ENCODE measurements around the gene ULK2.
"Not testable (repeated sequence)": the region's sequence is repeated elsewhere in the genome, so short reads cannot be mapped to it uniquely, and the experiment has no call there.

The ULK2 gene

GRCh38 chr17:19766016-19766415 lies 101.7 kb downstream of the ULK2 start:
- no peak for DNase-seq

GRCh38 chr17:19763991-19764390 lies 103.7 kb downstream of the ULK2 start:
- not testable (repeated sequence) for DNase-seq

- DNase-seq = no peak
Measured at GRCh38 chr17:19763416-19763815, 104.3 kb downstream of the ULK2 start.

DNA sequence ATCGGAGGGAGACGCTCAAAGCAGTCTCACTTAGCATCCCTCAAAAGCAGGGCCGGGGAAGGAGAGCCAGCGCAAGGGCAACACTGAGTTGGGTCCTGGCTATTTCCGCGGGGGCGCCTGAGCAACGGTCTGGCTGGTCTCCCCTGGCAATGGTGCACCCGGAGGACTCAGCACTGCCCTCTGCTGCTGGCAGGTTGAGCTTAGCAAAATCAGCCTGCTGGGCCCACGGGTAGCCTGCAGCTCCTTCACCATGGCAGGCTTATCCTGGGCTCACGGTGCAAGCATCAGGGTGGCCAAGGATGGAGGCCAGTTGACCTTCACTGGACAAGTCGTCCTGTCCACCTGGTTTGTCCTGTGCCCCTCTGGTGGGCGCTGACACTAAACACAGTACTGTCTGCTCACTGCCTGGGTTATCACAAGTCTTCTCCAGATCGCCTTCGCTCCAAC lies 105.2 kb downstream of the ULK2 start:
- DNase-seq = peak; percentile 90

DNA sequence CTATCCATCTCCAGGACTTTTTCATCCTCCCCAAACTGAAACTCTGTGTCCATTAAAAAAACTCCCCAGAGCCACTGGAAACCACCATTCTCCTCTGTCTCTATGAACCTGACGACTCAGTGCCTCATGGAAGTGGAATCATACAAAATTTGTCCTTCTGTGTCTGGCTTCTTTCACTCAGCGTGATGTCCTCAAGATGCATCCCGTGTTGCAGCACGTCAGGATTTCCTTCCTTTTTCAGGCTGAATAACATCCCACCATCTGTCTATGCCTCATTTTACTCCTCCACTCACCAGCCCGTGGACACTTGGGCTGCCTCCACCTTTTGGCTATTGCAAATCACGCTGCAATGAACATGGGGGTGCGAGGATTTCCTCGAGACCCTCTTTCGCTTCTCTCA lies 107.0 kb downstream of the ULK2 start:
- no peak for DNase-seq

- DNase-seq = no peak
Measured at GRCh38 chr17:19759568-19760549, 107.9 kb downstream of the ULK2 start.

DNA sequence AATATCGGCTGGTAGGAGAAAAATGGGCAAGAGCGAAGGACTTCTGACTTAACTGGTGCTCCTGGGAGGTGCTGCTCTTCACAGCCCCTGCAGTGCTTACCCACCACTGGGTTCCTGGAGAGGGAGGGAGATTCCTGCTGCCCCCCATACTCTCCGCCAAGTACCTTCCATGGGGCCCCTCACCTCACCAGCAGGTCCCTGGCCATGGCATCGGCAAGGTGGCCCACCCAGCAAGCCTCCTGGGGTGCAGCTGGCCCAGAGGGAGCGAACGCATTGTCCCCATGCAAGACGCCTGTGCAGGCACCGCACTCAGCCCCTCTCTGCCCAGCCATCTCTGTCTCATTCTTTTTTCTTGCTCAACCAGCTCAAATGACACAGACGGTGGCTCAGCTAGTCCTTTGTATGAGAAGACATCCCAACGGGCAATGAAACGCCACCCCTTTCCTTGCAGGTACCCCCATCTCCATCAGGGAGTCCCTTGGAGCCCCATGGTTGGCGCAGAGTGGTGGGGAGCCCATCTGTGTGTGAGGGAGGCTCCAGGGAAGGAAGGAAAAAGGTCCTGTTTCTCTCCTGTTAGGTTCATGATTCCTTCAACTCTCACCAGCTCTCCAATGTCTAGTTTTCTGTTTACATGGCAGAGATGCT lies 110.1 kb downstream of the ULK2 start:
- no peak for DNase-seq

- no peak for DNase-seq
Measured at GRCh38 chr17:19756546-19756945, 111.2 kb downstream of the ULK2 start.

- no peak for DNase-seq
Measured at GRCh38 chr17:19755821-19756510, 111.8 kb downstream of the ULK2 start.

DNA sequence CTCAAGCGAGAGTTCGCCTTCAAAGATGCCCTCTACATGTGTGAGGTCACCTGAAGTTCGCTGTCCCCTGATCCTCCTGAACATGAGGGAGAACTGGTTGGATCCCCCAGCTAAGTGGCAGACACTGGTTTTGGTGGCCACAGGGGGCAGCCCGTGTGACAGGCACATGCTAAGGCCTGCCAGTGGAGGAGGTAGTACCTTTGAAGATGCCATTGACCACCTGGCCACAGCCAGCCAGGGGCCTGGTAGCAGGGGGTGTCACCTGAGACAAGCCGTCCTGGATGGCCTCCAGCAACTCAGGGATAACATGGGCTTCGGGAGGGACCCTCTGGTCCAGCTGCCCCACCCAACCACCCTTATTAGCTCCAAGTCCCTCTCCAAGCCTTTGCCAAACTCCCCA lies 112.3 kb downstream of the ULK2 start:
- DNase-seq = no peak

DNA sequence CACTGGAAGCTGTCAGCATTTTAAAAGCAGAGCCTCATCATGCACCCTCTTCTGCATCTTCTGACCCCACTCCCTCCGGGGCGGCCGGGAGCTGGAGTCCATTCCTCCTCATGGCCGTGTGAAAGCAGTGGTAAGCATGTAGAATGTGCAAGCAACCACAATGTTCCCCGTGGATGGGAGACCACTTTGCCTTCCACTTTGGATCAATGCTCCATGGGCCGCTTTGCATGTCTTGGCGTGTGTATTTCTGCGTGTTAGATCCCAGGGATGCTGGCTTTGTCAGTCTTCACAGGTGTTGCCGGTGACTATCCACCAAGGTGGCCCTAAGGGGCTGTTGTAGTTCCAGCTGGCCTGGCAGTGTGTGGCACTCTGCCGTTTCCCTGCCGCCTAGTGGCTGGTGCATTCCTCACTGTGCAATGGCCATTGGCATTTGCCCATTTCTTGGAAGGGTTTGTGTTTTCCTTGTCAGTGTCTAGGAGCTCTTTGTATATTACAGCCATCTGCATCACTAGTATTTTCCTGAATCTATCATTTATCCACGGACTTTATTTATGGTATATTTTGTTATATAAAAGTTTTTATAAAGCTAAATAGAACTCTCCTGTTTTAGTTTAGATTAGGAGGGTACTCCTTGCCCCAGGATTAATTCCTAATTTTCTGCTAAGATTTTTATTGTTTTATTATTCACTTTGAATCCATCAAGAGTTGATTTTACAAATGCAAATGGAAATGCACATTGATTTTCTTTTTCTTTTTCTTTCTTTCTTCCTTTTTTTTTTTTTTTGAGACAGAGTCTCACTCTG lies 113.9 kb downstream of the ULK2 start:
- DNase-seq = no peak

DNA sequence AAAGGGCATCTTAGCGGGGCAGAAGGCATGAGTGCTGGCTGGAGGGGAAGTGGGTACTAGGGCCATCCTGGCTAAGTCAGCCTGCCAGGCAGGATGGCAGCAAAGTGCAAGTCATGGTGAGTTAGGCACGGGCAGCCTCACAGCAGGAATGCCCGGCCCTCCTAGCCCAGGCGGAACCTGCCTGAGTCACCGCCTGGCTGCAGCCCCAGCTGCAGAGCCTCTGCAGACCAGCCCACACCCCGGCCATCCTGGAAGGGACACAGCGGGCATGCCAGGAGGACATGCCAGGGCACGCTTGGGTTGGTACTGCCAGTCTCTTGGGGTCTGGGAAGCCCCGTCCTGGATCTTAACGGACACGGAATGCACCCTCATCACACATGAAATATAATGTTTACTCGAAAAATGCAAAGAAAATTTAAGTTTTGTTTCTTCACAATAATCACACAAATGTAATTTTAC lies 114.7 kb downstream of the ULK2 start:
- DNase-seq = no peak

DNA sequence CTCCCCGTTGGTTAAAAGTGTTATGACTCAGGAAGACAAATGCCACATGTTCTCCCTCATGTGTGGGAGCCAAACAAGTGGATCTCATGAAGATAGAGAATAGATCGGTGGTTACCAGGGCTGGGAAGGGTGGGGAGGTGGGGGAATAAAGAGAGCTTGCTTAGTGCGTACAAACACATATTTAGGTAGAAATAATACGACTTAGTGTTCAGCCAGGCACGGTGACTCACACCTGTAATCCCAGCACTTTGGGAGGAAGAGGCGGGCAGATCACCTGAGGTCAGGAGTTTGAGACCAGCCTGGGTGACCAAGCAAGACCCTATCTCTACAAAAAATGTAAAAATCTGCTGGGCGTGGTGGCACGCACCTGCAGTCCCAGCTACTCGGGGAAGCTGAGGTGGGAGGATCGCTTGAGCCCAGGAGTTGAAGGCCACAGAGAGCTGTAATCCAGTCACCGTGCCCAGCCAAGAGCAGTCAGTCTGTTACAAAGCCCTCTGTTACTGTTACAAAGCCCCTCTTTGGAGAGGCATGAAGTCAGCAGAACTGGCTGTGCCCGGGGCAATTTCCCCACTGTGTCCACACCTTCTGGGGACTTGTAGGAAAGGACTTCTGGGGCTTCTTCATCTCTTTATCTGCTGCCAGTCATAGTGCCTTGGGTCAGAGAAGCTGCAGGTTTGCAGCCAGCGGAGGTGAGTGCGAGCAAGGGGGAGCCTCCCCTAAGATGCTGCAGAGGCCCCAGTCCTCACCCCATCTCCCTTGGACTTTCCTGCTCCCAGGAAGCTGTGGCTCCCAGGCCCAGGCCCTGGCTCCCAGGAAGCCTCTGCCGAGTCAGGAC lies 115.3 kb downstream of the ULK2 start:
- no peak for DNase-seq

DNA sequence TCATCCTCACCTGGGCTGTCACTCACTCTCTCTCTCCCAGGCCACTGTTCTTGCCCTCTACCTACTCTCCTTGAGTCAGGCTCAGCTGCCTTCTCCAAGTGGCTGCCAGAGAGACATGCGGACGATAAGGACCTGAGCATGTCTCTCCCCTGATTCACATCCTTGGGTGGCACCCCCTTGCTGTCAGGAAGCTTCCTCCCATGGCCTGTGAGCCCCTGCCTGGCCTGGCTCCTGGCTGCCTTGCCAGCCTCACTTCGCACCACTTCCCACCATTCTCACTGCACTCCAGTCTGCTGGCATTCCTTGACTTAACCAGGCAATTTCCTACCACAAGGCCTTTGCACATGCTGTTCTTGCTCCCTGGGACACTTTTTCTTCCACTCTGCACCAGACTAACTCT lies 116.9 kb downstream of the ULK2 start:
- no peak for DNase-seq

DNA sequence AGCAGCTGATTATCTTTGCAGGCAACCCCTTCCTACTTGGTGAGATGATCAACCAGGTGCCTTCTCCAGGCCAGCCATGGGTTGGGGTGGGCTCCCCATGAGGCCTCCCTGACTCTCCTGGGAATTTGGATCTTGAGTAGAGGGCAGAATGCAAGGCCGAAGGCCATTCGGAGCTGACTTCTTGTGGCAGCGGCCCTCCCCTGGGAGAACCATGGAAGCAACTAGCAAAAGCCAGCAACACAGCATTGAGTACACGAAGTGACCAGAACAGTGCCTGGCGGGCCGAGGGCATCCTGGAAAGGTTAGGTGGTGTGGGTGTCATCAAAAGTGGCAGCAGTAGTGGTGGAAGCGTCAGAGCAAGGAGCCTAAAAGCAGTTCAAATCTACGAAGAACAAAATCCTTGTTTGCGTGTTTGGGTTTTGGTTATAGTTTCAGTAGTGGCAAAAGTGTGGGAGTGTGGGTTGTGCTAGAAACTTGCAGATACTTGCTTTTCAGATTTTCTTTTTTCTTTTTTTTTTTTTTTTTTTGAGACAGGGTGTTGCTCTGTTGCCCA lies 117.6 kb downstream of the ULK2 start:
- DNase-seq = no peak

DNA sequence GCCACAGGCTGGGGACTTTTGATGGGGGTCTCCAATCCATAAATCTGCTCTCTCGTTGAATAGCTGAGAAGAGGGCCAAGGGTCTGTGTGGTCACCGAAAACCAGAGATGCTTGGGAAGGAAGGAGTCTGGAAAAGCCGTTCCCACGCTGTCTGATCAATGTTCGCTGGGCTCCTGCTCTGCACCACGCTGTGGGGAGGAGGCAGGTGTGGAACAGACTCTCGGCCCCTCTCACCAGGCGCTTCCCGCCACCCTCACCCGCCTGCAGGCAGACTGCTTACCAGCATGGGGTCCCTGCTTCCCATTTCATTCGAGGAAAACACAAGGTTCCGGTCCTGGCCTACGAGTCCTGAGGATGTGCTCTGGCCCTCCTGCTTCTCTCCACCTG lies 118.9 kb downstream of the ULK2 start:
- peak; percentile 74 for DNase-seq

DNA sequence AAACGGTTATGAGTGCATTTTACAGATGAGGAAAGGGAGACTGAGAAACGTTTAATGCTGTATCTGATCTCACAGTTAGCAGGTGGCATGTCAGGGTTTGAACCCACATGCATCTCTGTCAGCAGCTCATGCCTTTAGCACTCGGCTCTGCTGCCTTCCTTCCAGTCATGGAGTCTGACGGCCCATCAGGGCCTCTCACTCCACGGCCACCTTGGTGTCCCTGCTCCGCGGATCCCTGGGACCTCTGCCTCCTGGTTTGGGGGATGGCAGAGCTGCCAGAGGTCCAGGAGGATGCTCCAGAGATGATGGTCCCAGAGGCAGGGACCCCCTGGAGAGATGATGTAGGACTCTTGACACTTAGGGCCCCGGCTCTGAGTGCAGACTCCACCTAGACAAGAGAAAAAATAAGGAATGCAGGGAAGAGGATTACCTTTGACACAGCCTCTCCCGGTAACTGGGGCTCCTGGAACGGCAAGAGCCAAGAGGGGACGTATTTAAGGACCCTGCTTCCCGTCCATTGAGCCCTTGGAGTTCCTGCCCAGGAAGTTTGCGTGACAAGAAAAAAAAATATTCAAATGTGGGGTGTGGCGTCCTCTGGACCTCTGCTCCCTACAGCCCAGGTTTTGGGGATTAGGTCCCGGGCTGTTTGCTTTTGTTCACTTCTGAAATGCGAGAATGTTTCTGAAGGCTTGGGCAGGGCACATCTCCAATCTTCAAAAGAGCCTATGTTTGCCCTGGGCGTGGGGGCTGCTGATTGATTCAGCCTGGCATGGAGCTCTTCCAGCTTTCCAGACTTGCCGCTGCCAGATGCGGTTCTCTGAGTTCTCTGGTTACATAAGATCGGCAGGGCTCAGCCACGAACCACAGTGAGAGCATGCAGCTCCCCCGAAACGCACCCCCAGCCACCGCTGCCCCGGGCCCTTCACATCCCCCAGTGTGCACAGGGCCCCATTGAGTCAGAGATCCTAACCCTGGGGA lies 119.6 kb downstream of the ULK2 start, which contains the start of gene ALDH3A1:
Gene ALDH3A1 (minus strand): TSS at position 470 of the 978 bp plus-strand sequence. CDS start 3,169 bp downstream, outside the sequence.
- peak; percentile 75 for DNase-seq

GRCh38 chr17:19747159-19747719 lies 120.5 kb downstream of the ULK2 start:
- no peak for DNase-seq

DNA sequence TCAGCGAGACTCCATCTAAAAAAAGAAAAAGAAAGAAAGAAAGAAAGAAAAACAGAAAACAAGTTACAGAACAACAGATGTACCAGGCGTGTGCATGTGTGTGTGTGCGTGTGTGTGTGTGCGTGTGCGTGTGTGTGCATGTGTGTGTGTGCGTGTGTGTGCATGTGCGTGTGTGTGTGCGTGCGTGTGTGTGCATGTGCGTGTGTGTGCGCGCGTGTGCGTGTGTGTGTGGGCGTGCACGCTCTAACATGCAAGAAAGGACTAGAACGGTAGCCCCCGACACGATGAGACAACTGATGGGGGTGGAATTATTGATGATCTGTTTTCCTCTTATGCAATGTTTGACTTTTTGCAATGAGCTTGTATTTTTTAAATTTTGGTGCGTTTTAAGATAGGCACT lies 121.2 kb downstream of the ULK2 start:
- DNase-seq = no peak

Measured in eye (tissue), 1 donor.